GM18499 (cell line): ENCODE data around the gene TMEM63B.

Source experiments
- ATAC-seq: cut with Tn5 transposase; IDR thresholded peaks from one replicate; pipeline ENCODE4 v1.9.1; 2021; ENCODE audit warnings: moderate number of reproducible peaks; ENCODE audit not compliant: insufficient read depth, unreplicated experiment

The TMEM63B gene

GRCh38 chr6:44115866-44116265, 11.5 kb upstream of the TMEM63B start:
- ATAC-seq, result no peak

DNA sequence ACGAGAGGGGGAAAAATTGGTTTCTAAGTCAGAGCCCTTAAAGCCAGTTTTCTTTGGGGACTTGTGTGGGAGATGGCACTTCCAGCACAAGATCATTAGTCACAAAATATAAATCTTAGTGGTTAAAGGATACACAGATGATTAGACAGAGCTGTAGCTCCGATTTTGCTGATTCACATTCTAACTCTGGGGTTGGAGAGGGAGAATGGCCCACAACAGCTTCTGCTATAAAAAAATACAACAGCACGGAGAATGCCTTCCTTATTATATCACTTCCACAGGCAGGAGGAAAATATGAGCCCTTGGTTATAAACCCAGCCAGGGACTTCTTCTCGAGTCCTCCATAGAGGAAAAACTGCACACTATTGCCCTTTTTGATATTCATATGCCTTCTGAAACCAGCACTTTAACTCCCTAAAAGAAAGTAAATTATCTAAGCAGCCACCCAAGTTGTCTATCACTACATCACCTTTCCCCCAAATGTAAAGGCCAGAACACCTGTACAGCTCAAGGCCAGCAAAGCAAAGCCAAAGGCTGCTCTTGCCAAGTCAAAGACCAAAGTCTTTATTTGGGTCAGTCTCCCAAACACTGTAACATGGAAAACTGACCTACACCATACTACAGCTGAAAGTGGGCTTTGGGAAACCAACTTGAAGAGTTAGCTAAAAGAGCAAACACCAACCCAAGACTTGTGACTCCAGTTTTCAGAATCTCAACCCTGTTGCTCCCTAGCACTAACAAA, 10.5 kb upstream of the TMEM63B start:
- ATAC-seq, result no peak

- no peak for ATAC-seq
Measured at GRCh38 chr6:44117397-44118128, 9.8 kb upstream of the TMEM63B start.

GRCh38 chr6:44119704-44120262, 7.6 kb upstream of the TMEM63B start:
- no peak for ATAC-seq

DNA sequence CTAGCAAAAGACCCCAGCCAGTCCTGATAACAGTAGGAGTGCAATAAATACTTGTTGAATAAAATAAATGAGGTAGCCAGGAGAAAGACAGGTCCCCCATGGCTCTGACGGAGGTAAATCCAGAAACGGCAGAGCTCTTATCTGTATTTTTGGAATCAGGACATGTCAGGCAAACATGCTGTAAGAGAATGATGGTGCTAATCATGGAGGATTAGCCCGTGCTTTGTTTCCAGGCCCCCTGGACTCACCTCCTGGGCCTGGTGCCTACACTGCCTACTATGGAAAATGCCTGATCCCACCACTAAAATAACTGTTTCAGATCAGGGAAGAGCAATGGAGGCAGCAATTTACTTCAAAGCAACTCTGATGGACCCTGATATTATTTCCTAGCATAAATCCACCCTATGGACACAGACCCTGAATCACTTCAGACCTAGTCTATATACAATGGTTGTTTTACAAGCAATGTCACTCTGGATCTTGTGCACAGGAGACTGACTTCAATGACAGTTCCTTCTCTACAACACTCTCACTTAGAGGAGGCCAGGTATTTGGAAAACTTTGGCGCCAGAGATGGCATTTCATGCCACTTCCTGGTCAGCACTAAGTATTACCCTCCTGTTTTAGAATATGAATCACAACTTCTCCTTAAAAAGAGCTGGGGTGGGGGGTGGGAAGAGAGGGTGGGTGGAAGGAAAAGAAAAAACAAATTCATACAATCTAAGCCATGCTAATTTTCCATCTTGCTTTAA, 6.5 kb upstream of the TMEM63B start:
- no peak for ATAC-seq

GRCh38 chr6:44122801-44123200, 4.6 kb upstream of the TMEM63B start:
- ATAC-seq, result no peak

DNA sequence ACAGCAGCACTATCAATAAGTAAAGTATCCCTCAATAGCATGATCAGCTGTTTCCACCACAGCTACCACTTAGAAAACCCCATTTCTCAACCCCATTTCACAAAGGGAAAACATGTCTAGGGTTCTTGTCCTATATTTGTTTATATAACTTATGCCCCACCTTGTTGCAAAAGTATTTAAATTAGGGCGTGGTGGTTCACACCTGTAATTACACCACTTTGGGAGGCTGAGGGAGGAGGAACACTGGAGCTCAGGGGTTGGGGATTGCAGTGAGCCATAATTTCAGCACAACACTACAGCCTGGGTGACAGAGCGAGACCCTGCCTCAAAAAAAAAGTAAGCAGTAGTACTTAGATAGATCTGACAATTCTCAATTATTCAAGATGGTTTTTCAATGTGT, 3.8 kb upstream of the TMEM63B start:
- no peak for ATAC-seq

DNA sequence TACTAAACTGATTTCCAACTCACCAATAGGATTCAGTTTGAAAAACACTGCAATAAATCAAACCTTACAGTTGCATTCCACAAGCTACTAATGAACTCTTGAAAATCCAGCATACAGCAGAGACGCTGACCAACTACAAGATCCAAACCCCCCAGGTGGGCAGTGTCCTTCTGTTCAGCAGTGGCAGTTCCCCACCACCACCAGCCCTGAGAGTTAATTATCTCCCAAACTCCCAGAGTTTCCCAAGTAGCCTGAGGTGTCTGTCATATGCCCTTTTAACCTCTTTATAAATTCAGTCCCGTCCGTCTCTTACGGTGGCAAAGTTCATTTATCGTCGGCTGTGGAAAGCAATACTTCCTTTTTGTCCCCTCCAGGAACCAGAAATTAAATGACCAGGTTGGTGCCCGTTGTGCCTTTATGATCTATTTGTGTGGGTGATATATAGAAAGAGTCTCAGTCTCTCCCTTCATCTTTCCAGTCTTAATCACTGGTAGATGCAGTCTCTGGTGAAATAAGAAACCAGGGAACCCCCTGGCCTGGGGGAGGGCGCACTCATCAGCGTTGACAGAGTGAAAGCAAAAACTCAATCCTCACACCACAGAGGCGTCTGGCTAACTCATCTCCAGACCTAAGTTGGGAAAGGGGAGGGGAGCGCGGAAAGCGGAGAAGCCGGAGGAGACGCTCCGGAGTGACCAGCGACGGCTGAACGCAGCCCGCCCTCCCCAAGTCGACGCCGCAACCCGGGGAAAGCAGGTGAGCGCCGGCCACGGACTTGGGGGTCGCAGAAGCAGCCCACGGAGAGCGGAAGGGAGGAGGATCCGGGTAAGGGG, 819 bp upstream of the TMEM63B start:
- ATAC-seq, result no peak

- ATAC-seq, result no peak
Measured at GRCh38 chr6:44128020-44128917, 915 bp downstream of the TMEM63B start.

GRCh38 chr6:44129841-44130322, 2.5 kb downstream of the TMEM63B start:
- ATAC-seq, result no peak

- ATAC-seq, result no peak
Measured at GRCh38 chr6:44131892-44132291, 4.5 kb downstream of the TMEM63B start.

DNA sequence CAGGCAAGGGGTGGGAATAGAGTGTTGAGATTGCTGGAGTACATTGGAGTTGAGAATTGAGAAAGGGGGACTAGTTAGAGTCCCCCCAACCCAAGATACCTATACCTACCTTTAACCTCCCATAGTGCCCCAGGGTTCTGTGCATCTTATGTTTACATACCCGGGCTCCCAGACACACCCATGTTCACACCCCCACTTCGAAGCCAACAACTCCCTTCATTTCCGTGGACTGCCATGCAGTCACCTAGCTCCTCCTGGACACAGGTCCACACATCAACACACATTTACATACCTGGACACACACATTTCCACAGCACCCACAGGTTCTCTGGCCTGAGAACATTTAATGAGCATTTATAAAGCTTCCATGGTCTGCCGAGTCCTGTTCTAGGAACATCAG, 5.1 kb downstream of the TMEM63B start:
- ATAC-seq, result no peak

- no peak for ATAC-seq
Measured at GRCh38 chr6:44133003-44133931, 5.9 kb downstream of the TMEM63B start.

- no peak for ATAC-seq
Measured at GRCh38 chr6:44133981-44134711, 6.8 kb downstream of the TMEM63B start.

DNA sequence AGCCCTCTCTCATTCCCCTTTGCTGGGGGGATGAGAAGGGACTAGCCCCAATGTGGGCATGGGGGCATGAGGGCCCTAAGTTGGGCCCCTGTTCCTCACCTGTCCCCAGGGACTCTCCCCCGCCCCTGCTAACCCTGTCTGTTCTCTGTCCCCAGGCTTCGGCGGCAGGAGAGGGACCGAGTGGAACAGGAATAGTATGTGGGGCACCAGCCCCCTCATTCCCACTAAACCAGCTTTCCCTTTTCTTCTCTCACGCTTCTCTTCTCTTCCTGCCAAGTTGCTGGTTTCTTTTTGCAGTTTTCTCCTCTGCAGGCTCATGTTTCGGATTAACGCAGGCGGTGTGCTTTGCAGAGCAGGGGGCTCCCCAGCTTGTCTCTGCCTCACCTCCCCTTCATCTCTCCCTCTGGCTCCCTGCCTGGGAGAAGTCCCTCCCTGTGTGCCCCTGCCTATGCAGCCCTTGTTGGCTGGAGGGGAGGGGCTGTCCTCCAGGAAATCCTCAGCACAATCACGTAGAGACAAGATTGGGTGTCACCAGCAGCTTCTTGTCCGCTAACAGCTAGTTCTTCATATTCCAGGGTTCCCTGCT, 7.9 kb downstream of the TMEM63B start:
- ATAC-seq, result no peak

- ATAC-seq, result no peak
Measured at GRCh38 chr6:44135875-44136274, 8.5 kb downstream of the TMEM63B start.
